ENCODE data around the gene PREPL.

- TF ChIP-seq CTCF (IDR thresholded peaks at IDR 0.05; ENCODE audit: low read length) (no peak), EZH2 (IDR thresholded peaks at IDR 0.05; ENCODE audit: borderline replicate concordance, low read length) (no peak)
Measured at GRCh38 chr2:44315945-44316344, 45.3 kb downstream of the PREPL start.

Measured in OCI-LY1 (cell line).